Thoracic aorta (tissue), 2 donors: Measurements from ENCODE around the gene CD46. TPM values are rescaled to one million over a fixed set of nuclear protein-coding genes. Genes with fewer than 3 reads are reported as not detected.

Experiments used
- ATAC-seq: fragments of 150-250 bp; one replicate; pipeline ENCODE4 v1.8.0; 2017; ENCODE audit warnings: low read depth; ENCODE audit not compliant: insufficient number of reproducible peaks, low FRiP score
- DNase-seq: peaks from one replicate; pipeline ENCODE4 v3.0.0-alpha.2; 2020; ENCODE audit warnings: low spot score
- H3K27ac ChIP-seq, 2 donors: fragments of 200-600 bp; sonication (generic); 1 replicate in 1 of 2; 2 replicates in 1 of 2; pipeline ENCODE4 v1.5.1; 2016; ENCODE audit warnings: mild to moderate bottlenecking in 2 of 2, moderate library complexity in 2 of 2
- H3K27me3 ChIP-seq: fragments of 200-600 bp; sonication (generic); replicated peaks from 2 replicates; pipeline ENCODE4 v1.6.0; 2016; ENCODE audit warnings: mild to moderate bottlenecking; ENCODE audit not compliant: insufficient read depth
- H3K36me3 ChIP-seq: fragments of 200-600 bp; sonication (generic); one replicate; pipeline ENCODE4 v1.5.1; 2016
- H3K4me1 ChIP-seq, 2 donors: fragments of 200-600 bp; sonication (generic); 1 replicate in 1 of 2; 2 replicates in 1 of 2; pipeline versions ENCODE4 v1.5.1 to v1.6.0; 2016; ENCODE audit warnings: low read depth in 2 of 2, mild to moderate bottlenecking in 1 of 2; ENCODE audit not compliant: control insufficient read depth in 1 of 2
- H3K4me3 ChIP-seq: fragments of 200-600 bp; sonication (generic); 2 replicates; pipeline ENCODE4 v1.5.1; 2016; ENCODE audit warnings: mild to moderate bottlenecking
- H3K9me3 ChIP-seq: fragments of 200-600 bp; sonication (generic); 2 replicates; pipeline ENCODE4 v1.5.1; 2016
- total RNA-seq, 2 donors: library from RNA; depleted of rRNA; stranded (reverse); fragments of >200 nt; gene quantifications; one replicate each; pipeline versions ENCODE4 v1.1.0 to v1.2.3, GENCODE V29; 2016
- TF ChIP-seq, protein P1 (sequence below): fragments of 200-600 bp; sonication (generic); IDR thresholded peaks from one replicate; pipeline ENCODE4 v1.5.1; 2019; ENCODE audit warnings: antibody characterized with exemption

Gene CD46
- total RNA-seq, 2 donors from 2014 or later = 138 to 202 TPM

DNA sequence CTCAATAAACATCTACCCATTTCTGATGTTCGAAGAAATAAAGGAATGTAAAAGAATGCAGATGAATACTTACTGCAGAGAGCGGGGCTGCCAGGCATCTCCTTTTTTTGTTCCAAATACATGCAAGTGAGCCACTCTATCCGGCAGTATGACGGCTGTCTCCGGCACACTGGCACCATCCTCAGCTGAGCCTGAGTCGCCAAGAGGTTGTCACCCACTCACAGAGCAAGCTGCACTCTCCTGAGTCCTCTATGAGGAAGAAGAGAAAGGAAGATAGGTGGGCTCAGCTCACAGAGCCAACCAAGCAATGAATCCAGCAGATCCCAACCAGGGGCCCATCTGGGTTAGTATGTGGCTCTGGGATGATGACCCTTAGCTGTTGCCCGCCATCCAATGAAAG lies 65.3 kb downstream of the CD46 start:
- peaks cover 56 to 80% of the 10 kb centered on the region in 2 donors for H3K4me1 ChIP-seq

DNA sequence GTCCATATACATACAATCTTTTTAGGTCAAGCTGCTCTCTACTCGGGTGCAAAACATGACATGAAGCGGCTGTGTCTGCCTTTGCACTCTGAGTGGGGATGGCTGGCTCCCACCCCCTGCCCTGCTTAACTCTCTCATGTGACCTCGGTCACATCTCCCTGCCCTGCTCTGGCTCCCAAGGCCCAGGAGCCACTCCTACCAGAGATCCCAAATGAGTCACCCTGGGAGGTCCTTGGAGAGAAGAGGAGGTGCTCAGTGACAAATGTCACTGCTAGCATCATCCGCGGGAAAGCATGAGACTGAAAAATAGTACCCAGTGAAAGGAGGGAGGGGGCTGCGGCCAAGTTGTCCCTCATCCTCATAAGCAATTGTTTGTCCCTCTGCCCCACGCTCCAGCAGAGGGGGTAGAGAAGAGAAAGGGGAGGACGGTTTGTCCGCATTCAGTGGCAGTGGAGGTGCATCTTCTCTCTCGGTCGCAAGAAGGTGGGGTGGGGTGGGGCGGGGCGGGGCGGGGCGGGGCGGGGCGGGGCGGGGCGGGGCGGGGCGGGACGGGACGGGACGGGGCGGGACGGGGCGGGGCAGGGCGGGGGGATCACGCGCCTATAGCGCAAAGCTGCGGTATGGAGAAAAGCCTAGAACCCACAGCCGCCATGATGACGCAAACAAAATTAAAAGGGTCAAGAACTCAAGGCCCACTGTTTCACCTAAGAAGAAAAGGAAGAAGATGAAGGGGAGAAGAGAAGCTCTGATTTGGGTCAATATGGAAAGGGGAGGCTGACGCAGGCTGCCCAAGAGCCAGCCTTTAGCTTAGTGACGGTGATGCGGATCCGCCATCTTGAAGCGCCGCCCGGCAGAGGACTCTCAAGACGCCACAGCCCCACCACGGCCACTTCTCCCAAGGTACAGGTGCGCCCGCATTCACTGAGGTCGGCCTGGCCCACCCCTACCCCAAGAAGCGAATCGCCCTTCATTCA lies 66.2 kb downstream of the CD46 start:
- Histone ChIP-seq H3K4me3 (peak overlapping the region; percentile 80), H3K27me3 (no peaks in the 10 kb centered on the region), H3K36me3 (peaks cover 38% of the 10 kb centered on the region), H3K9me3 (no peaks in the 10 kb centered on the region), H3K27ac (peak overlapping the region; percentile 99), H3K4me1 (peaks cover 47 to 71% of the 10 kb centered on the region in 2 donors)
- ATAC-seq (no peak), DNase-seq (no peak)
- TF ChIP-seq, protein P1, sequence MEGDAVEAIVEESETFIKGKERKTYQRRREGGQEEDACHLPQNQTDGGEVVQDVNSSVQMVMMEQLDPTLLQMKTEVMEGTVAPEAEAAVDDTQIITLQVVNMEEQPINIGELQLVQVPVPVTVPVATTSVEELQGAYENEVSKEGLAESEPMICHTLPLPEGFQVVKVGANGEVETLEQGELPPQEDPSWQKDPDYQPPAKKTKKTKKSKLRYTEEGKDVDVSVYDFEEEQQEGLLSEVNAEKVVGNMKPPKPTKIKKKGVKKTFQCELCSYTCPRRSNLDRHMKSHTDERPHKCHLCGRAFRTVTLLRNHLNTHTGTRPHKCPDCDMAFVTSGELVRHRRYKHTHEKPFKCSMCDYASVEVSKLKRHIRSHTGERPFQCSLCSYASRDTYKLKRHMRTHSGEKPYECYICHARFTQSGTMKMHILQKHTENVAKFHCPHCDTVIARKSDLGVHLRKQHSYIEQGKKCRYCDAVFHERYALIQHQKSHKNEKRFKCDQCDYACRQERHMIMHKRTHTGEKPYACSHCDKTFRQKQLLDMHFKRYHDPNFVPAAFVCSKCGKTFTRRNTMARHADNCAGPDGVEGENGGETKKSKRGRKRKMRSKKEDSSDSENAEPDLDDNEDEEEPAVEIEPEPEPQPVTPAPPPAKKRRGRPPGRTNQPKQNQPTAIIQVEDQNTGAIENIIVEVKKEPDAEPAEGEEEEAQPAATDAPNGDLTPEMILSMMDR = no peak

More for the DNA sequence above, 65.3 kb downstream of the CD46 start:
- TF ChIP-seq, protein P1 = no peak
- H3K27me3 ChIP-seq = no peaks in the 10 kb centered on the region
- H3K36me3 ChIP-seq = peaks cover 38% of the 10 kb centered on the region
- H3K9me3 ChIP-seq = no peaks in the 10 kb centered on the region
- no peak for DNase-seq
- H3K4me3 ChIP-seq = peak overlapping the region; percentile 53
- H3K27ac ChIP-seq = peak overlapping the region; percentile 75 to 78
- ATAC-seq = no peak

DNA sequence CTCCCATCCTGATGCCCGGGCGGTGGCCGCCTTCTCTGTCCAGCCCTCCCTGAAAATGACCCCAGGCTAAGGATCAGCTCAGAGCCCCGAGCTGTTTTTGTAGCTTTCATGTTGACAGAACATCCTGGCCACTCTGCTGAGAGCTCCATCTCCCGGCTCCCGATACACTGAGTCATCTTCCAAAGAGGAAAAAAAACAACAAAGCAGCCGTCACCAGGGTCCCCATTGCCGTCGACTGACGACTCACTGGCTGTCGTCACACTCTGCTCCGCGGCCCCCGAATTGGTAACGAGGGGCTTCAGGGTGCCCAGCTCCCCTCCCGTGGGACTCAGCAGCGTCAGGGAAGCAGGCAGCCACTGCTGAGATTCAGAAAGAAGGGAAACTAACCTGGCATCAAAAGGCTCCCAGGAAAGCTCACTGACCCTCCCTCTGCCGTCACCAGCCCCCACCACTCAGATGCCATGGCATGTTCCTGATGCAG lies 67.2 kb downstream of the CD46 start:
- H3K4me1 ChIP-seq = peaks cover 38 to 61% of the 10 kb centered on the region in 2 donors
- peaks cover 29% of the 10 kb centered on the region for H3K36me3 ChIP-seq
- H3K4me3 ChIP-seq = peak overlapping the region; percentile 80
- TF ChIP-seq, protein P1 = no peak
- H3K9me3 ChIP-seq = no peaks in the 10 kb centered on the region
- ATAC-seq (no peak), DNase-seq (no peak)
- H3K27ac ChIP-seq = peak overlapping the region; percentile 99
- no peaks in the 10 kb centered on the region for H3K27me3 ChIP-seq

DNA sequence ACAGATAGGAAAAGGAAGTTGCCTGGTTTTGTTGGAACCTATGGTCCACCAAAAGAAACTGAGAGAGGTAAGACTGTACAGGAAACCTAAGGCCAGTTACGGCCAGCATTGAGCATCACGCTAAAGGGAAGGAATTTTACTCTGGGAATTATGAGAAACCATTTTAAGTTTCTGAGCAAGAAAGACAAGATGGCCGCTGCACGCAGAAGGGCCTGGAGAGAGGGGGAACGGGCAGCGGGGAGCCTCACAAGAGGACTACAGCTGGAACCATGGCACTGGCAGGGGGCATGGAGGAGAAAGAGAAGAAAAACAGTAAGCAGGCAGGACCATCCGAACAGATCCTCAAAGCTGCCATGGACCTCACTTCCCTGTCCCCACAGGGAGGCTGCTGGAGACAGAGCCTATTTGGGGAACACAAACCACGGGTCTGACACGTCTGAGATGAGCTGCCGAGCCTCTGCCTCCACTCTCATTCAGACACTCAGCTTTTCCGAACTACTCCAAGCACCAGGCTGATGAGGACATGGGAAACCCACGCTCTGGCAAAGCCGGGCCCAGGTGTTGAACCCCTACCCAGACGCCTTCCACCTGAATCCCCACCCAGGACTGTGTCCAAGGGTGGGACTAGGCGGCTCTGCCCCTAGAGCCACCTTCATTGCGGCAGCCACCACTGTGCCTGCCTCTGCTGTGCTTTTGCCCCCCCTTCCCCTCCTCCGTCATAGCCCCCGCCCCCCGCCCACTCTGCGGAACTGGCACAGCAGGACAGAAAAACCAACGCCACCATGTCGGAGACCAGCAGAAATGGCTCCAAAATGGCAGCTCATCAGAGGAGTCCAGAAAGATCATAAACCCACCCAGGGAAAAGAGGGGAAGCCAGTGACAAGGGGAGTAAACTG lies 69.0 kb downstream of the CD46 start:
- ATAC-seq (no peak), DNase-seq (no peak)
- no peaks in the 10 kb centered on the region for H3K9me3 ChIP-seq
- peak overlapping the region; percentile 99 for H3K27ac ChIP-seq
- peak overlapping the region; percentile 80 for H3K4me3 ChIP-seq
- H3K27me3 ChIP-seq = no peaks in the 10 kb centered on the region
- TF ChIP-seq, protein P1 = no peak
- peaks cover 11% of the 10 kb centered on the region for H3K36me3 ChIP-seq
- H3K4me1 ChIP-seq = peaks cover 37 to 61% of the 10 kb centered on the region in 2 donors
